GM21423 (cell line): Measurements from ENCODE around the gene SUGT1.
"Not testable (repeated sequence)": the region's sequence is repeated elsewhere in the genome, so short reads cannot be mapped to it uniquely, and the experiment has no call there.

Experiments used
- ATAC-seq: cut with Tn5 transposase; IDR thresholded peaks from one replicate; pipeline ENCODE4 v1.9.1; 2021; ENCODE audit warnings: mild to moderate bottlenecking, moderate library complexity; ENCODE audit not compliant: unreplicated experiment

SUGT1 gene

DNA sequence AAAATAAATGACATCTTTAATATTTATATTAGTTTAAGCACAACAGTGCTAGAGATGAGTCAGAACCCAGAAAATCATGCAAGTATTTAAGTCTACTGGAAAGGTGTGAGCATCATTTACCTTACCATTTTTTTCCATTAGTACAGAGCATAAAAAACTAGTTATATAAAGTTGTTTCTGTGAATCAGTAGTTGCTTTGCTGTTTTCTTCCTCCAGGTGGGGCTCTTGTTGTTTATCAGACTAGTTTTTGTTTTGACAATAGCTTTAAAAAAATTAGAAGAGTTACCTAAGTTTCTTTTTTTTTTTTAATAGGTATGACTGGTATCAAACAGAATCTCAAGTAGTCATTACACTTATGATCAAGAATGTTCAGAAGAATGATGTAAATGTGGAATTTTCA is 12.7 kb downstream of the SUGT1 start:
- no peak for ATAC-seq

DNA sequence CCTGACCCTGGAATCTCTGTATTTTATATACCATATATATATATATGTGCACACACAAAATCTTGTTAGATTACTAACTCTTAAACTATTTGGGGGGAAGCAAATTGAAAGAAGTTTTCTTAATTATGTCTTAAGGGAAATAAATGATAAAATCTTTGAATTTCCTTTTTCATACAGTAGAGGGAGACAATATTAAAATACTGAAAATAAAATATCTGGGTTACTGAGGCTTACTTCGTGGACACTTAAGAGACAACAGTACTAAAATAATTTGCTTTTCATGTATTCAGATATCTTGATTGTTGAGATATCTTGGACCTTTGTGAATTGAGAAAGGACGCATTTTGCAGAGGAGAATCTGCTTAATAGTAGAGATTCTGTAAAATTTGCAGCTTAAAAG is 17.0 kb downstream of the SUGT1 start:
- no peak for ATAC-seq

DNA sequence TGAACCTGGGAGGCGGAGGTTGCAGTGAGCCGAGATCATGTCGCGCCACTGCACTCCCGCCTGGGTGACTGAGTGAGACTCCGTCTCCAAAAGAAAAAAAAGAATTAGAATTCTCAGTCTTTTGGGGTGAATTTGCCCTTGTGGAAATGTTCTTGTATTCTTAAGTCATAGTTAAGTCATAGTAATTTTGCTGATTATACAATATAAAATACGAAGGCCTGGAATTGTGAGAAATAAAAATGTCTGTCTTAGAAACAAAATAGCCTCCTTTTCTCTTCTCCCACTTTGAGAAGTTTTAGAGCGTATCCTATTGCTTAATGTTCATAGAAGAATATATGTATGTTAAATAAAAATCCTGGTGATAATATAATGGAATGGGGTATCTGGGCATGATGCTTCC is 18.1 kb downstream of the SUGT1 start:
- no peak for ATAC-seq

DNA sequence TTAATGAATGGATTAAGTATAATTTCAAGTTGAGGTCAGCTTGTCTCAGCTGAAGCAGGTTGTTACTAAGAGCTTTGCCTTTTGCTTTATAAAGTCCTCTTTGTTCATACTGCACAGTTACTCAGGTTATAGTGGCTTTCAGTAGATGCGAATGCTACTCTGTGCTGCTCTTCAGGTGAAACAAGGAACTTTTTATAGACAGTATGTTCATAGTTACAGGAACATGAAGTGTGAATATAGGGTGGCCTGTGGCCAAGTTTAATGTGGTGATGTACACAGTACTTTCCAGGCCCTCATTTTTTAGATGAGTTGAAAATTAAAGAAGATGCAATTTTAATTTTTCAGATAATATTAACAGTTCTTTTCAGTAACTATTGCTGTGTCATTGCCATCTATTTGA is 20.8 kb downstream of the SUGT1 start:
- ATAC-seq, result no peak

DNA sequence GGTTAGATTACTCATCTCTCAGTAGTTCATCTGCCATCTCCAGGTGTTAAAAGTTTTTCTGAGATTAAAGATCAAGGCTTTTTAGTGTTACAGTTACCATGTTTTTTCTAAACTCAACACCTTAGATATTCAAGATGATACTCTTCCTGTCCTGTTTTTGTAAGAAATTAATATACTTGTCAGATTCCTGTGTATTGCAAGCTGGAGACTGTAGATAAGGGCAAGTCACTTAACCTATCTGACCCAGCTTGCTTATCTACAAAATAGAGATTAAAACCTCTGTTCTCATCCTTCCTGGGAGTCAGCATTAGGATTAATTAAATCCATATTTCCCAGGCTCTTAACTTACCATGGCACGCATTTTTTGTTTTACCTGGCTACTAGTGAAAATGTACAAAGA is 25.2 kb downstream of the SUGT1 start:
- no peak for ATAC-seq

DNA sequence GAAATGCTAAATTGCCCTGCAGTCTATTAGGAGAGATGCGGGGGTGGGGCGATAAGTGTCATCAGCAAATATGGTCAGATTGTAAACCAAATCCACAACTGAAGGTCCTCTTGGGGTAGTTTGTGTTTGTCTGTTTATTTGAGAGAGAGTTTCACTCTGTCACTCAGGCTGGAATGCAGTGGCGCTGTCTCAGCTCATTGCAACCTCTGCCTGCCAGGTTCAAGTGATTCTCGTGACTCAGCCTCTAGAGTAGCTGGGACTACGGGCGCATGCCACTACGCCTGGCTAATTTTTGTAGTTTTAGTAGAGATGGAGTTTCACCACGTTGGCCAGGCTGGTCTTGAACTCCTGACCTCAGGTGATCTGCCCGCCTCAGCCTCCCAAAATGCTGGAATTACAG is 33.2 kb downstream of the SUGT1 start:
- not testable (repeated sequence) for ATAC-seq

DNA sequence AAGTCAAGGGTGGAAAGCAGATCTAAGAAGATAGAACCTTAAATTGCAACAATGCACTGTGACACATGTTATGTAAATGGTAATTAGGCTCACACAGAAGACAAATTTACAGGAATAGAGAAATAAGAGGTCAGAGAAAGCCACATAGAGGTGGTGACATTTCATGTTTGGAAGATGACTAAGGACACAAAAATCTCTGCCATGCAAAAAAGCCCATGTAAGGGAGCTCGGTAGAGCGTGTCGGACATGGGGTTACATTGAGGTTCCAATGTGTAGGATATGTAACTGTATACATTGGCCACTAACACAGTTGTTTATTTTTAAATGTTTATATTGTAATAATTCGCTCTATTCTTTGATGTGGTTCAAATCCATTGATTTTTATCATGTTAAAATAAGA is 33.7 kb downstream of the SUGT1 start:
- ATAC-seq, result no peak

DNA sequence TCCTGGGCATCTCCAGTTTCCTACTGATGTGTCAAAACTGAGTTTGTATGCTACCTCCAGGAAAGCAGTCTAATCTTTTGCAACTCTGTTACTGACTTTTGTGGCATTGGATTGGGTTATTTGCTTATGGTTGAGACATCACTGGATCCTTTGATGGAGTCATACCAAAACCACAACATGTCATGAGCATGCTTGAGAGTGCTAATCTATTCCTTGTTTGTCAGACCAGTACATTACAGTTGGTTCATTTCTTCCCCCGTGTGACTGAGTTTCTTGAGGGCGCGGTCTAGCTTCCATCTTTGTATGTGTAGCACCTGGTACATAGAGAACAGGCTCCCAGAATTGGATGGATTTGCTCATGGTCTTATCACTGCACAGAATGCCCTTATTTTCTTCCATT is 43.2 kb downstream of the SUGT1 start:
- peak; percentile 47 for ATAC-seq

DNA sequence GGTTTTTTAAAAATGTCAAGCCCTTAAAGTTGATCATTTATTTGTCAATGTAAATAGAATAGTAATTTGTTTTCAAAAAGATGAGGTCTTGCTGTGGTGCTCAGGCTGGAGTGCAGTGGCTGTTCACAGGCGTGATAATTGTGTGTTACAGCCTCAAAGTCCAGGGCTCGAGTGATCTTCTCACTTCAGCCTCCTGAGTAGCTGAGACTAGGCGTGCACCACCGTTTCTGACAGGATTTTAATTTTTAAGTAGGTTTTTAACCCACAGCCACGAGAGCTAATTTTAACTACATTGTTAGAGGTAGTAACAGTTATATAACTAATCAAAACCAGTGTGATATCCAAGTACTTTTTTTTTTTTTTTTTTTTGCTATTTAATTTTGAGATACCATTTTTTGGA is 43.9 kb downstream of the SUGT1 start:
- no peak for ATAC-seq

DNA sequence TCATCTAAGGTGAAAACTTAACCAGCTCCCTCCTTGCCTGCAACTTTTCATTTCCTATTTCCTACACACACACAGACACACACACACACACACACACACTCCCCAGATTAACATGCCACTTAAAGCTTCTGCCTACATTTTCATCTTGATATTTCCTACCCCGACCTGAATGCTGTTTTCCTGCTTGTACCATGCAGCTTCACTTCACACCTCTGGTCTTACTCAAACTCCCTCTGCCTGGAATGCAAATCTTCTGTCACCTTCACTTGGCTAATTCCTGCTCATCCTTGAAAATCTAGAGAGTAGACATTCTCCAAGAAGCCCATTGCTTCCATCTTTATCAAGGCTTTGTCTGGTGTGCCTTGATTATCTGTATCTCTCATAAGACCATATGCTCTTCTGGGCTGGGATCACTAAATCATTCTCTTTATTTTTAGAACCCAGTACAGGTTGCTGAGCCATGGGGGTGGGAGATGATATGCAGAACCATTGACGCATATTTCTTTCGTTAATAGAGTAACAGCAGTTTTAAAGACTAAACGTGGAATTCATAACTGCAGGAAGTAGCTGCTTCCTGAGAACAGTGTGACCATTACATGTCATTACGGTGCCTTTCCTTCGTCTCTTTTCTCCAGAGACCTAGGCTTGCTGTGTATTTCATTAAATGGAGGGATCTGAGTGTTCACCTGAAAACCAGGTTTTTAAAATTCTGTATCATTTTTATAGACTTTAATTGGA is 49.3 kb downstream of the SUGT1 start:
- no peak for ATAC-seq

DNA sequence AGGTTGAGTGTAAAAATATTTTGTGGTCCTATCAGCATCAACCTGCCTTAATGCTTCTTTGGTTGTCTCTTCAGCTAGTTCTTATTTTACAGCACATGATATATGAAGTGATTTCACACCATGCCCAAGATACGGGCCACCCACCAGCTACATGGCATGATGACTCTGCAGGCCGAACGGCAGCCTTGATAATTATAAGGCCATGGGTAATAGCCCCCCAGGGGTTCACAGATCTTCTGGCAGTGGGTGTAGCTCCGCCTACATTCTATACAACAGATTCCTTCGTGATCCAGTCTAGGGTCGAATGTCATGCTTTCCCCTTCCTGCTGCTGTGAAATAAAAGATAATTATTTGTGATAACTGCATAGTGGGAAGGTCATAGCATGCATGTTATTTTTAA is 50.8 kb downstream of the SUGT1 start:
- no peak for ATAC-seq

DNA sequence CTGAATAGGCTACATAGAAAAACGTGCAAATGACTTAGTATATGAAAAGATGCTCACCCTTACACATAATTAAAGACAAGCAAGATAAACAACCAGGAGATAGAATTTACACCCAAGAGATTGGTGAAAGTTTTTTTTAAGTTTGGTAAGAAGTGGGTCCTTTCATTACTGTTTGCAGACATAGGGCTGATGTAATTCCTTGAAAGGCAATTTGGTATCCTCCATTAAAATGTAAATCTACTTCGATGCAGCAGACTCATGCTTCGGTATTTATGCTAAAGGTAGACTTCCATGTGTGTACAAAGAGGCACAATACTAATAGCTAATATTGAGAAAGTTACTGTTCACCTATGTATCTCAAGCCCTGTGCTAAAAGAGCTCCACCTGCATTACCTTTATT is 53.4 kb downstream of the SUGT1 start:
- no peak for ATAC-seq

DNA sequence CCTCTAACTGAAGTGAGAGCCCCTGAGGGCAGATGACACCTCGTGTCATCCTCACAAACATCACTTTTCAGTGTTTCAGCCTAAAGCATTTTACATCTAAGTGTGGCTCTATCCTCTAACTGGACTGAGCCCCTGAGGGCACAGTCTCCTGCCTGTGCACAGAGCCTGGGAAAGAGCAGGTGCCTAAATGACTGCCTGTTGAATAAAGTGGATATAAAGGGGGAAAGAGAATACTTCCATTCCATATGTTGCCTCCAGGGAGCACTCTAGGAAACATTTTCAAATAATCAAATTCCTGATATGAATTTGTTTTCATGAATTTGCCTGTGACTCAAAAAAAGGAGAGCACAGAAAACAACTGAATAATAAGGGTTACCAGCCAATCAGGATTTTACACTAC is 54.7 kb downstream of the SUGT1 start:
- no peak for ATAC-seq

DNA sequence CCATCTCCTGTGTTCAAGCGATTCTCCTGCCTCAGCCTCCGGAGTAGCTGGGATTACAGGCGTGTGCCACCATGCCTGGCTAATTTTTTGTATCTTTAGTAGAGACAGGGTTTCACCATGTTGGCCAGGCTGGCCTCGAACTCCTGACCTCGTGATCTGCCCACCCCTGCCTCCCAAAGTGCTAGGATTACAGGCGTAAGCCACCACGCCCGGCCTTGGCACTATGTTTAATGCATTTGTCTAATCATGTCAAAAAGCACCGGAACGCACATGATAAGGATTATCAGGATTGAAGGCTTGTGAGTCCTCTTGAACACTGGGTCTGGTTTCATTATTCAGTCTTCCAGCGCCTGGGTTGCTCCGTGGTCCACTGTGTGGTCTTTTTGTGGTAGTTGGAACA is 55.6 kb downstream of the SUGT1 start:
- ATAC-seq, result not testable (repeated sequence)

DNA sequence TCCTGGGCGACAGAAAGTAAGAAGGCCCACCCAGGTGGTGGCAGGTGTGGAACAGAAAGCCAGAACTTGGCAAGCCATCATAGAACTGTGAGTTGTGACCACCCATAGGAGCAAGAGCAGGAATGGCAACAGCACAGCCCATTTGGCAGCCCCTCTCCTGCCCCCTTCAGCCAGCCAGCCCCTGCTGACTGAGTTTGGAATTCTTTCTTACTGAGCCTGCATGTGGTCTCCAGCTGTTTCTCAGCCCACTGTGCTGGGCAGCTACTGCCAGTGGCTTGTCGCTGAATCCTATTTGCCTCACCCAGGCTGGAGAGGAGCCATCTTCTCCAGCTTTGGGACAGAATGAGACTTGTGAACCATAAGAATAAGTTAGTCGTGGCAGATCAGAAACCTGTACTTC is 58.6 kb downstream of the SUGT1 start:
- no peak for ATAC-seq

DNA sequence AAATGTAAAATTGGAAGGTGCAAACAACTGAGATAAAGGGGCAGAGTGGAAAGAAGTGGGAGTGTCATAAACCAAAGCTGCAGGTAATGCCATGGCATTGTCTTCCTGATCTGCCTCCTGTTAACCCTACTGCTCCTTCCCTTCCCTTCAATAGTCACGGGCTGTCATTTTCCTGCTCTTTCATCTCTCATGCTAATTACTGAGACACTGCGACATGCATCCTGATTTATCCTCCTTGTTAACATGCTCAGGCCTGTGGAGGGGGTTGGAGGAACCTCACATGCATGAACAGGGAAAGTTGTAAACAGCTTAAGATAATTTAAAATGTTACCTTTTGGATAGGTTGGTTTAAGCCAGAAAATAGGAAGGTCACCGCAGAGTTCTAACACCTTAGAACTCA is 59.7 kb downstream of the SUGT1 start:
- ATAC-seq, result no peak

DNA sequence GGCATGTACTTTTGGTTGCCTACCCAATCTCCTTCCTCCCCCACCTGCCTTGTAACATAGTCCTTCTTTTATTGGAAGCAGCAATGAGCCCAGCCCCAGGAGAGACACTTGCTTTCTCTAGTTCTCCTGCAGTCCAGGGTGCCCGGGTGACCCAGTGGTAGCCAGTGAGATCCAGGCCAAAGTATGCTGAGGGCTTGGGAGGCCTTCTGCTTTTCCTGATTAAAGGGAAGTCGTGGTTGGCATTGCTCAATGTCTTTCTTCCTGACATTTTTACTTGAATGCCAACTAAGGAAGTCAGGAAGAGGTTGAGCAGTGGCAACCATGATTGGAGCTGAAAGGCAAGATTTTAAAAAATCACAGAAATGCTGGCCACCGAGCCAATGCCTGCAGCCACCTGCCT is 61.3 kb downstream of the SUGT1 start:
- ATAC-seq, result no peak

DNA sequence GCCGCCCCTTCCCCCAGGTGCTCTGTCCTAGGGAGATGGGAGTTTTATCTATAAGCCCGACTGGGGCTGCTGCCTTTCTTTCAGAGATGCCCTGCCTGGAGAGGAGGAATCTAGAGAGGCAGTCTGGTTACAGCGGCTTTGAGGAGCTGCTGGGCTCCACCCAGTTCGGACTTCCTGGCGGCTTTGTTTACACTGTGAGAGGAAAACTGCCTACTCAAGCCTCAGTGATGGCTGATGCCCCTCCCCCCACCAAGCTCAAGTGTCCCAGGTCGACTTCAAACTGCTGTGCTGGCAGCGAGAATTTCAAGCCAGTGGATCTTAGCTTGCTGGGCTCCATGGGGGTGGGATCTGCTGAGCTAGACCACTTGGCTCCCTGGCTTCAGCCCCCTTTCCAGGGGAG is 68.3 kb downstream of the SUGT1 start:
- ATAC-seq, result not testable (repeated sequence)

DNA sequence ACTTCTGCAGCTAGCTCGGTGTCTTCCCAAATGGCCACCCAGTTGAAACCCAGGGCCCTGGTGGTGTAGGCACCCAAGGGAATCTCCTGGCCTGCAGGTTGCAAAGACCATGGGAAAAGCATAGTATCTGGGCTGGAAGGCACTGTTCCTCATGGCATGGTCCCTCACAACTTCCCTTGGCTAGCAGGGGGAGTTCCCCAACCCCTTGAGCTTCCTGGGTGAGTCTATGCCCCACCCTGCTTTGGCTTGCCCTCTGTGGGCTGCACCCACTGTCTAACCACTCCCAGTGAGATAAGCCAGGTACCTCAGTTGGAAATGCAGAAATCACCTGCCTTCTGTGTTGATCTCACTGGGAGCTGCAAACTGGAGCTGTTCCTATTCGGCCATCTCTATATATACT is 68.7 kb downstream of the SUGT1 start:
- not testable (repeated sequence) for ATAC-seq

DNA sequence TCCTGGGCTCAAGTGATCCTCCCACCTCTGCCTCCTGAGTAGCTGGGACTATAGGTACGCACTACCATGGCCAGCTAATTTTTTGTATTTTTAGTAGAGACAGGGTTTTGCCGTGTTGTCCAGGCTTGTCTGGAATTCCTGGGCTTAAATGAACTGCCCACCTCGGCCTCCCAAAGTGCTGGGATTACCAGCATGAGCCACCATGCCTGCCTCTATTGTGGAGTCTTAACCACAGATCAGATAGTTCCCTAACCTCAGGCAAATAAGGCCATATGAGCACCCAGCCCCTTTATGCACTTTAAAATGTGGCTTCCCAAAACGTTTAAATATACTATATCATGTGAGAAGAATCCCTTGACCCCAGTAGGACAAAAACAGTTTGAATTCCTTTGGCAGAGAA is 70.5 kb downstream of the SUGT1 start:
- no peak for ATAC-seq

DNA sequence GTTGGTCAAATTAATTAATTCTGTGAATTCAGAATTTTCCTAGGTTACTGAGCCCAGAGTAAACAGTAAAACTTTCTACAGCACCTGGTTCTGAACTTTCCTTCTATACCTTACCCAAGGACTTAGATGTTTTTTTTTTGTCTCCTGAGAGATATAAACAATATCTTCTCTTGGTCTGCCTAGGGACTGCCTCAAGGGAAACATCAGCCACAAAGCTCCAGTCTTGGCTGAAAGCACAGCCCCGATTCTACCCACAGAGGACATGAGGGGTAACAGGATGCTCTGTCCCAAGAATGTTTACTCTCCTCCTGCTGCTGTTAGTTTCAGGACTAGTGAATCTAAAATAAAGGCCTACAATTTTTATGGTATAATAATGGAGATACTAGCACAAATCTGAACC is 72.7 kb downstream of the SUGT1 start:
- no peak for ATAC-seq

DNA sequence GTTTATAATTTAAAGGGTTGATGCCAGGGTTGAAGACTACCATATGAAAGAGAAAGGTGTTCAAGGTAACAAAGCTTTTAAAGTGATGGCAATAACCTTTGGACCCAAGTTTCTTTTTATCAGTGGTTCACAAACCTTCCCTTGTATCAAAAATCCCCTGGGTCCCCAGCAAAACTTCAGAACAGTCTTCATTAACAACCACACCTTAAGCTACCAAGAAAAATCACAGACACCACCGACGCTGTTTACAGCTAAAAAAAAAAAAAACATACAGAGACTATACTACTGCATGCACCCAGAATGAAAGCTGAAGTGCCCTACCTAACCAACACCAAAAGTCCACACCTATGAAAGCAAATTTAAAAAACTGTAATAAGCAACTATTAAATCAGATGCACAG is 73.6 kb downstream of the SUGT1 start:
- no peak for ATAC-seq

DNA sequence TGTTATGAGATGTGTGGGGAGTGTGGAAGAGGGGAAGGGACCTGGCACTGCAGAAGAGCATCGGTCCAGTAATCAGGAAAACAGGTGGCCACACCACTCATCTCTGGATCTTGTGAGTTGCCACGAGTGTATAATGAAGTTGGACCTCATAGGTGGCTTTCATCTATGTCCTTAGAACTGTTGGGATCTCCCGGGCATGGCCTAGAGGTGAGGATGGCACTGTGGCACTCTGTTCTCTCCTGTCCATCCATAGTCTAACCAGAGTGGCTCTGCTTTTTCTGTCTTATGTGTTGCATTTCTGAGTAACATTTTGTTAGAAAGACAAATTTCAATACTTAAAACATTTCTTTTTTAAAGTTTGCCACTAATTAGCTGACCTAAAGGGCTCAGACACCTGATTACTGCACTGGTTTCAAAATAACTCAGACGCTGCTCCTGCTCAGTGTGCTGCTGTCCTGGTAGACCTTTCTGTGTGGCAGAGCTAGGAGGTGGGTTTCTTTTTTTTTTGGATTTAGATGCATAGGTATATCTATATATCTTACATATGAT is 81.5 kb downstream of the SUGT1 start:
- no peak for ATAC-seq
